HL-60/S4 treated with phorbol 12-myristate 13-acetate at 8.2 ng/mL for 4 days and 3 days (cell line): ENCODE measurements around the gene ULK2.

Source experiments
- in situ Hi-C: fragments of 300-500 bp; cut with MboI; formaldehyde crosslinking; loops from 2 replicates; pipeline ENCODE4 v1.15.0; 2022; ENCODE audit warnings: low sequenced_read_pairs

ULK2 gene

GRCh38 chr17:19769946-19770652, 97.6 kb downstream of the ULK2 start:
- in situ Hi-C loops, result loop anchor here (25.0 kb wide), 1 partner anchor 258 kb away; no protein-coding TSS in a partner anchor

- in situ Hi-C loops, result loop anchor here (25.0 kb wide), 1 partner anchor 256 kb away; no protein-coding TSS in a partner anchor
These were observed 99.5 kb downstream of the ULK2 start for GRCh38 chr17:19768046-19768782.

GRCh38 chr17:19766421-19767270, 101.1 kb downstream of the ULK2 start:
- in situ Hi-C loops, result loop anchor here (25.0 kb wide), 1 partner anchor 254 kb away; no protein-coding TSS in a partner anchor

- in situ Hi-C loops, result loop anchor here (25.0 kb wide), 1 partner anchor 254 kb away; no protein-coding TSS in a partner anchor
These were observed 101.7 kb downstream of the ULK2 start for GRCh38 chr17:19766016-19766415.

- in situ Hi-C loops, result loop anchor here (25.0 kb wide), 1 partner anchor 252 kb away; no protein-coding TSS in a partner anchor
These were observed 103.7 kb downstream of the ULK2 start for GRCh38 chr17:19763991-19764390.

- in situ Hi-C loops, result loop anchor here (25.0 kb wide), 1 partner anchor 251 kb away; no protein-coding TSS in a partner anchor
These were observed 104.3 kb downstream of the ULK2 start for GRCh38 chr17:19763416-19763815.

- in situ Hi-C loops, result loop anchor here (25.0 kb wide), 1 partner anchor 250 kb away; no protein-coding TSS in a partner anchor
These were observed 105.2 kb downstream of the ULK2 start for GRCh38 chr17:19762515-19762961.

- in situ Hi-C loops, result loop anchor here (25.0 kb wide), 1 partner anchor 248 kb away; no protein-coding TSS in a partner anchor
These were observed 107.0 kb downstream of the ULK2 start for GRCh38 chr17:19760746-19761145.

GRCh38 chr17:19759568-19760549, 107.9 kb downstream of the ULK2 start:
- in situ Hi-C loops, result loop anchor here (25.0 kb wide), 1 partner anchor 248 kb away; no protein-coding TSS in a partner anchor

GRCh38 chr17:19757536-19758180, 110.1 kb downstream of the ULK2 start:
- in situ Hi-C loops, result loop anchor here (25.0 kb wide), 1 partner anchor 245 kb away; no protein-coding TSS in a partner anchor

- in situ Hi-C loops, result loop anchor here (25.0 kb wide), 1 partner anchor 244 kb away; no protein-coding TSS in a partner anchor
These were observed 111.2 kb downstream of the ULK2 start for GRCh38 chr17:19756546-19756945.

GRCh38 chr17:19755821-19756510, 111.8 kb downstream of the ULK2 start:
- in situ Hi-C loops, result loop anchor here (25.0 kb wide), 1 partner anchor 244 kb away; no protein-coding TSS in a partner anchor

GRCh38 chr17:19755392-19755791, 112.3 kb downstream of the ULK2 start:
- in situ Hi-C loops, result loop anchor here (25.0 kb wide), 1 partner anchor 243 kb away; no protein-coding TSS in a partner anchor

GRCh38 chr17:19753661-19754463, 113.9 kb downstream of the ULK2 start:
- in situ Hi-C loops, result loop anchor here (25.0 kb wide), 1 partner anchor 242 kb away; no protein-coding TSS in a partner anchor

- in situ Hi-C loops, result loop anchor here (25.0 kb wide), 1 partner anchor 241 kb away; no protein-coding TSS in a partner anchor
These were observed 114.7 kb downstream of the ULK2 start for GRCh38 chr17:19753051-19753509.

- in situ Hi-C loops, result loop anchor here (25.0 kb wide), 1 partner anchor 240 kb away; no protein-coding TSS in a partner anchor
These were observed 115.3 kb downstream of the ULK2 start for GRCh38 chr17:19752216-19753050.
